GM23338 (cell line): ENCODE results near the gene C11orf21. TPM values are rescaled to one million over a fixed set of nuclear protein-coding genes. Genes with fewer than 3 reads are reported as not detected.

ENCODE experiments used
- ATAC-seq: fragments of 200-7000 bp; cut with Tn5 transposase; 3 replicates; pipeline ENCODE4 v1.9.1; 2020
- DNase-seq: peaks from one replicate; pipeline ENCODE4 v3.0.0-alpha.2; 2015; ENCODE audit warnings: low spot score
- H2AFZ ChIP-seq: fragments of 200-600 bp; sonication (generic); 2 replicates; pipeline ENCODE4 v1.8.0; 2016; ENCODE audit warnings: antibody characterized with exemption, mild to moderate bottlenecking, moderate library complexity
- H3F3A ChIP-seq: fragments of 200-600 bp; sonication (generic); replicated peaks from 2 replicates; pipeline ENCODE4 v1.8.0; 2017; ENCODE audit warnings: antibody characterized with exemption, mixed run types, low read depth
- H3K27ac ChIP-seq: fragments of 200-600 bp; sonication (generic); 2 replicates; pipeline ENCODE4 v1.6.1; 2016; ENCODE audit warnings: low read depth
- H3K27me3 ChIP-seq: fragments of 200-600 bp; sonication (generic); 2 replicates; pipeline ENCODE4 v1.8.0; 2016; ENCODE audit warnings: mild to moderate bottlenecking, mixed run types, moderate library complexity; ENCODE audit not compliant: insufficient read depth
- H3K36me3 ChIP-seq: fragments of 200-600 bp; sonication (generic); 2 replicates; pipeline ENCODE4 v1.8.0; 2016; ENCODE audit warnings: mild to moderate bottlenecking; ENCODE audit not compliant: insufficient read depth
- H3K4me1 ChIP-seq: fragments of 200-600 bp; sonication (generic); 2 replicates; pipeline ENCODE4 v1.8.0; 2016; ENCODE audit warnings: mild to moderate bottlenecking, moderate library complexity; ENCODE audit not compliant: insufficient read depth
- H3K4me2 ChIP-seq: fragments of 200-600 bp; sonication (generic); 2 replicates; pipeline ENCODE4 v1.7.1; 2017; ENCODE audit warnings: mixed run types
- H3K4me3 ChIP-seq: fragments of 200-600 bp; sonication (generic); 2 replicates; pipeline ENCODE4 v1.6.1; 2016; ENCODE audit warnings: mixed run types
- H3K79me2 ChIP-seq: fragments of 200-600 bp; sonication (generic); replicated peaks from 2 replicates; pipeline ENCODE4 v1.8.0; 2017; ENCODE audit warnings: mild to moderate bottlenecking; ENCODE audit not compliant: insufficient read depth
- H3K9me2 ChIP-seq: fragments of 200-600 bp; sonication (generic); 2 replicates; pipeline ENCODE4 v1.8.0; 2017; ENCODE audit not compliant: insufficient read depth
- H4K20me1 ChIP-seq: fragments of 200-600 bp; sonication (generic); replicated peaks from 2 replicates; pipeline ENCODE4 v1.8.0; 2017; ENCODE audit warnings: mild to moderate bottlenecking; ENCODE audit not compliant: insufficient read depth
- H3K27ac Mint-ChIP-seq: 2 replicates; pipeline ENCODE4 v1.8.0; 2020; ENCODE audit warnings: inconsistent platforms, mild to moderate bottlenecking, moderate library complexity, mixed read lengths
- H3K27me3 Mint-ChIP-seq: 3 replicates; pipeline ENCODE4 v1.8.0; 2022; ENCODE audit warnings: low read depth, mild to moderate bottlenecking, moderate library complexity, mixed read lengths, inconsistent platforms; ENCODE audit not compliant: insufficient read depth, poor library complexity
- H3K36me3 Mint-ChIP-seq: 3 replicates; pipeline ENCODE4 v1.8.0; 2021; ENCODE audit warnings: low read depth, mild to moderate bottlenecking, inconsistent platforms, moderate library complexity, mixed read lengths
- H3K4me1 Mint-ChIP-seq: 3 replicates; pipeline ENCODE4 v1.8.0; 2020; ENCODE audit warnings: mild to moderate bottlenecking, inconsistent platforms, mixed read lengths
- H3K4me3 Mint-ChIP-seq: 3 replicates; pipeline ENCODE4 v1.8.0; 2021; ENCODE audit warnings: moderate library complexity, mild to moderate bottlenecking, inconsistent platforms, mixed read lengths
- H3K9me3 Mint-ChIP-seq: 3 replicates; pipeline ENCODE4 v1.8.0; 2020; ENCODE audit warnings: moderate library complexity, mild to moderate bottlenecking, inconsistent platforms, mixed read lengths
- CREB1 ChIP-seq: fragments of 250-450 bp; sonication (Bioruptor Pico); IDR thresholded peaks from 2 replicates; pipeline ENCODE4 v1.5.0; 2020; ENCODE audit warnings: low read depth, mild to moderate bottlenecking, moderate library complexity
- CTCF ChIP-seq, 2 experiments: fragments of 200-600 bp in 1 of 2; sonication (generic) in 1 of 2; conservative IDR thresholded peaks; 2 replicates each; pipeline versions ENCODE4 v1.5.1 to v1.6.1; 2016 to 2017; ENCODE audit warnings: antibody characterized with exemption in 2 of 2, low read depth in 2 of 2, mild to moderate bottlenecking in 2 of 2, moderate library complexity in 1 of 2
- ETS1 ChIP-seq: IDR thresholded peaks from 2 replicates; pipeline ENCODE4 v1.6.1; 2016; ENCODE audit warnings: antibody characterized with exemption
- EZH2 ChIP-seq: fragments of 200-600 bp; sonication (generic); IDR thresholded peaks from one replicate; pipeline ENCODE4 v1.8.0; 2017; ENCODE audit warnings: antibody characterized with exemption, mild to moderate bottlenecking, low read depth; ENCODE audit not compliant: unreplicated experiment
- POLR2AphosphoS5 ChIP-seq: IDR thresholded peaks from 2 replicates; pipeline ENCODE4 v1.6.1; 2016; ENCODE audit warnings: antibody characterized with exemption, low read depth
- polyA plus RNA-seq: library from polyadenylated mRNA; unstranded; fragments of >200 nt; fragmentation: Nextera tagmentation; extraction: Ambion mirVana; gene quantifications from 2 replicates; pipeline ENCODE4 v1.2.1, GENCODE V29; 2016
- total RNA-seq: library from RNA; depleted of rRNA; stranded (reverse); fragments of >200 nt; shearing (Covaris generic); gene quantifications from 2 replicates; pipeline ENCODE4 v1.2.3, GENCODE V29; 2014

Gene C11orf21
- total and polyA plus RNA-seq, 2 experiments from 2014 or later: not detected

GRCh38 chr11:2270322-2271076 lies 31.2 kb downstream of the C11orf21 start, which contains the start of gene ASCL2:
ASCL2 (minus strand) TSS chr11:2270588; CDS start chr11:2270332, 256 bp downstream.
- Histone ChIP-seq H2AFZ (peak within 1 kb of the TSS; percentile 81), H3K79me2 (no peaks in the 10 kb centered on the region), H3K4me3 (peak within 1 kb of the TSS; percentile 58), H3F3A (no peaks in the 10 kb centered on the region), H3K27me3 (peaks cover 74% of the 10 kb centered on the region), H3K36me3 (no peaks in the 10 kb centered on the region), H4K20me1 (no peaks in the 10 kb centered on the region), H3K9me2 (no peaks in the 10 kb centered on the region), H3K27ac (no peak within 1 kb of the TSS), H3K4me2 (peak within 1 kb of the TSS; percentile 80), H3K4me1 (peaks cover 6% of the 10 kb centered on the region)
- Mint-ChIP-seq H3K36me3 (no peaks in the 10 kb centered on the region), H3K27me3 (peaks cover 66% of the 10 kb centered on the region), H3K9me3 (peaks cover 5% of the 10 kb centered on the region; the same call in 2 of the 3 replicates), H3K4me3 (peak within 1 kb of the TSS; percentile 62), H3K27ac (no peak within 1 kb of the TSS), H3K4me1 (peaks cover 12% of the 10 kb centered on the region)
- ATAC-seq (peak; percentile 12), DNase-seq (peak; percentile 45)
- TF ChIP-seq ETS1 (no peak), CTCF (conservative IDR thresholded peaks at IDR 0.05; ENCODE audit: low read depth in 2 of 2) (peak in 1 of 2 experiments; percentile 18; a peak in 1 of 4 replicates), EZH2 (peak; percentile 61)

- no peak overlapping the region for H3K27ac ChIP-seq
- peaks cover 12% of the 10 kb centered on the region for H3K4me1 Mint-ChIP-seq
- peak overlapping the region; percentile 80 for H3K4me2 ChIP-seq
- H3K79me2 ChIP-seq: no peaks in the 10 kb centered on the region
- H3K27me3 Mint-ChIP-seq: peaks cover 66% of the 10 kb centered on the region
- H2AFZ ChIP-seq: peak overlapping the region; percentile 81
- TF ChIP-seq CTCF (conservative IDR thresholded peaks at IDR 0.05; ENCODE audit: low read depth in 2 of 2): peak in 1 of 2 experiments; percentile 38; a peak in 1 of 4 replicates
- peak; percentile 49 for TF ChIP-seq CREB1 (CRISPR knock-in tag)
- TF ChIP-seq POLR2AphosphoS5: no peak
- H3K36me3 Mint-ChIP-seq: no peaks in the 10 kb centered on the region
- ATAC-seq: peak; percentile 45
- DNase-seq: peak; percentile 78
- H3K27me3 ChIP-seq: peaks cover 74% of the 10 kb centered on the region
- H3F3A ChIP-seq: no peaks in the 10 kb centered on the region
- H3K9me2 ChIP-seq: no peaks in the 10 kb centered on the region
- peak overlapping the region; percentile 58 for H3K4me3 ChIP-seq
- no peaks in the 10 kb centered on the region for H3K36me3 ChIP-seq
- H3K4me3 Mint-ChIP-seq: peak overlapping the region; percentile 56; the same call in 2 of the 3 replicates
- H3K9me3 Mint-ChIP-seq: peaks cover 5% of the 10 kb centered on the region; the same call in 2 of the 3 replicates
- no peaks in the 10 kb centered on the region for H4K20me1 ChIP-seq
- H3K27ac Mint-ChIP-seq: no peak overlapping the region
- peaks cover 6% of the 10 kb centered on the region for H3K4me1 ChIP-seq
Observed at GRCh38 chr11:2269601-2270321, 32.0 kb downstream of the C11orf21 start.
